Common myeloid progenitor, CD34-positive (primary cell): ENCODE results near the gene COQ10B.

Experiments
- CTCF ChIA-PET: fragments of 350-600 bp; sonication (Branson Sonifier 250); formaldehyde crosslinking; loops from one replicate; lab custom pipeline; 2021; ENCODE audit warnings: antibody characterized with exemption; lab: Charles Lee
- POLR2A ChIA-PET: fragments of 350-600 bp; sonication (Branson Sonifier 250); formaldehyde crosslinking; loops from one replicate; lab custom pipeline; 2021; ENCODE audit warnings: antibody characterized with exemption; lab: Charles Lee
- DNase-seq, 3 donors: peaks; one replicate each; pipeline versions ENCODE4 v3.0.0 to v3.0.0-alpha.2; 2013
- H3K27ac ChIP-seq, 2 experiments: 1 replicate in 1 of 2; 2 replicates in 1 of 2; pipeline ENCODE4 v1.7.0; 2013; ENCODE audit warnings: inconsistent platforms in 2 of 2, low read length in 2 of 2, mild to moderate bottlenecking in 2 of 2, low read depth in 1 of 2, moderate library complexity in 1 of 2; ENCODE audit not compliant: severe bottlenecking in 2 of 2, insufficient read depth in 1 of 2, poor library complexity in 1 of 2
- H3K27me3 ChIP-seq, 5 experiments: replicated peaks in 2 of 5; 1 replicate in 3 of 5; 2 replicates in 2 of 5; pipeline versions ENCODE4 v1.6.1 to v1.7.0; 2013; ENCODE audit warnings: low read length in 4 of 5, mild to moderate bottlenecking in 2 of 5, moderate library complexity in 2 of 5, inconsistent platforms in 1 of 5; ENCODE audit not compliant: insufficient read depth in 5 of 5, control insufficient read depth in 4 of 5
- H3K36me3 ChIP-seq, 4 experiments: 1 replicate in 2 of 4; 2 replicates in 2 of 4; pipeline versions ENCODE4 v1.6.1 to v1.7.0; 2013; ENCODE audit warnings: low read length in 3 of 4, control low read depth in 1 of 4, mild to moderate bottlenecking in 1 of 4; ENCODE audit not compliant: control insufficient read depth in 4 of 4, insufficient read depth in 4 of 4
- H3K4me1 ChIP-seq, 4 experiments: 1 replicate in 3 of 4; 2 replicates in 1 of 4; pipeline versions ENCODE4 v1.6.1 to v1.7.1; 2013; ENCODE audit warnings: low read length in 3 of 4, mild to moderate bottlenecking in 3 of 4, control low read depth in 1 of 4, inconsistent platforms in 1 of 4, moderate library complexity in 1 of 4; ENCODE audit not compliant: control insufficient read depth in 4 of 4, insufficient read depth in 4 of 4; ENCODE audit errors: control extremely low read depth in 1 of 4
- H3K4me3 ChIP-seq, 7 experiments: 1 replicate in 4 of 7; 2 replicates in 3 of 7; pipeline versions ENCODE4 v1.5.1 to v1.7.0; 2013; ENCODE audit warnings: mild to moderate bottlenecking in 7 of 7, low read length in 6 of 7, moderate library complexity in 6 of 7, inconsistent platforms in 2 of 7, low read depth in 2 of 7, control low read depth in 1 of 7; ENCODE audit not compliant: insufficient read depth in 4 of 7, control insufficient read depth in 1 of 7; ENCODE audit errors: extremely low read depth in 1 of 7
- H3K9me3 ChIP-seq, 5 experiments: 1 replicate in 4 of 5; 2 replicates in 1 of 5; pipeline versions ENCODE4 v1.6.1 to v1.7.1; 2013; ENCODE audit warnings: low read length in 4 of 5, mild to moderate bottlenecking in 2 of 5, inconsistent platforms in 1 of 5, low read depth in 1 of 5, moderate library complexity in 1 of 5; ENCODE audit not compliant: control insufficient read depth in 4 of 5, insufficient read depth in 2 of 5; ENCODE audit errors: control extremely low read depth in 1 of 5
- WGBS: methylation state at CpG from one replicate; pipeline ENCODE4 v1.1.5; 2013; ENCODE audit not compliant: insufficient coverage; 5-methylcytosine and 5-hydroxymethylcytosine counted together

The COQ10B gene

DNA sequence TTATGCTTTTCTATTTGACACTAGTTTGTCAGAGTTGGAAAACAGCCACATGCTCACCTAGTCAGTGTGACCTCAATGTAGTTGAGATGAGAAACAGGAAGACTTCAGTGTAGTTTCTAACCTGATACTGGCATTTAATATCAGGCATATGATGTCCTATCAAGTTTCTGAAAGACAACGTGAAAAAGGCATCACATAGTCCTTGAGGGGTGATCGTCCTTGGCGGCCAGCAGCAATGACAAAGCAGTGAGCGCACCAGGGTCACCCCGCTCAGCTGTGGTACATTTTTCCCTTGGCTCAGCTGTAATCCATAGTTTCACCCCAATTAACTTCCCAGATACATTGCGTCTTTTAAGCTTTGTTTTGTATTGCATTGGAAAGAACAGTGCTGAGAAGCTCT, 51.2 kb downstream of the COQ10B start:
- H3K27me3 ChIP-seq = no peaks in the 10 kb centered on the region
- DNase-seq = no peak
- POLR2A ChIA-PET = interaction anchor here (1.1 kb wide), 1 partner anchor 11 kb away, joined by 6 read pairs; the partner anchor contains the start of gene MOB4
- H3K36me3 ChIP-seq = peaks cover 5 to 26% (median 14%) of the 10 kb centered on the region in 4 experiments
- no peak overlapping the region for H3K27ac ChIP-seq
- CTCF ChIA-PET = no interaction called here
- no peaks in the 10 kb centered on the region for H3K9me3 ChIP-seq
- peaks cover 6 to 15% (median 10%) of the 10 kb centered on the region in 4 experiments for H3K4me1 ChIP-seq
- H3K4me3 ChIP-seq = no peak overlapping the region
- 89% methylated on average over 6 of the region's 6 CpGs for WGBS

DNA sequence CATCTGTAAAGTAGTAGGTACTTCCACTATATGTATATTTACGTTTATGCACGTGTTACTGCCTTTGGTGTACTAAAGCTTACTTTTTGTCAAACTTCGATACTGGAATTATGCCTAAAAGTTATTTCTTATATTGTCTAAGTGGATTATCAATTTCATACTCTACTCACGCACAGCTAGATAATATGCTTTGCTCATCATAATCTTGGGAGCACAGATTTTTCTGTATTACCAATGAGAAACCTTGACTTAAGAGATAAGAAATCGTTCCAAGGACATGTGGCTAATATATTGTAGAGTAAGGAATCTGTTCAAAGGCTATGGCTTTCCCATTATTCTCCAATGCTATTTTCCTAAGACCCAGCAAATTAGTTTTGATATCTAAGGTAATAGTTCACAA, 53.3 kb downstream of the COQ10B start:
- WGBS = no CpG with 5 or more reads among the region's 5 CpGs
- CTCF ChIA-PET = interaction anchor here (1.5 to 1.6 kb wide), 2 partner anchors 8 to 11 kb away, joined by 5 to 7 read pairs; no protein-coding TSS in a partner anchor
- no peaks in the 10 kb centered on the region for H3K9me3 ChIP-seq
- peaks cover 5 to 25% (median 14%) of the 10 kb centered on the region in 4 experiments for H3K36me3 ChIP-seq
- POLR2A ChIA-PET = no interaction called here
- no peaks in the 10 kb centered on the region for H3K27me3 ChIP-seq
- no peak overlapping the region for H3K27ac ChIP-seq
- no peak for DNase-seq
- H3K4me3 ChIP-seq = no peak overlapping the region
- peaks cover 4 to 9% (median 7%) of the 10 kb centered on the region in 4 experiments for H3K4me1 ChIP-seq

DNA sequence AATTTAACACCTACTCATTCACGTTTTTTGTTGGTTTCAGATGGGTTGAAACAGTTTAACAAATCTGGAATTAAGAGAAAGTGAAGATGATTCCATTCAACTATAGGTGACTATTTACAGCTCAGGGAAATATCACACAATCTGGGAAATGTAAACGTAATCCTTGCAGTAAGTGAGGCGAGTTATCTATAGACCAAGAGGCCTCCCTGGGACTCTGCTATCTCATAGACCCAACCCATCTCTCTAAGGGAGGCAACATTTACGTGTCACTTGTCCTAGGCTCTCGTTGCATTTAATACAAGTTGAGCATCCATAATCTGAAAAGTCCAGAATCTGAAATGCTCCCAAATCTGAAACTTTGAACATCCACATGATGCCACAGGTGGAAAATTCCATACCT, 60.6 kb downstream of the COQ10B start:
- CTCF ChIA-PET = interaction anchor here (1.2 to 1.5 kb wide), 2 partner anchors 11 to 13 kb away, joined by 5 to 8 read pairs; partner anchors contain the start of gene HSPE1
- no peak for DNase-seq

DNA sequence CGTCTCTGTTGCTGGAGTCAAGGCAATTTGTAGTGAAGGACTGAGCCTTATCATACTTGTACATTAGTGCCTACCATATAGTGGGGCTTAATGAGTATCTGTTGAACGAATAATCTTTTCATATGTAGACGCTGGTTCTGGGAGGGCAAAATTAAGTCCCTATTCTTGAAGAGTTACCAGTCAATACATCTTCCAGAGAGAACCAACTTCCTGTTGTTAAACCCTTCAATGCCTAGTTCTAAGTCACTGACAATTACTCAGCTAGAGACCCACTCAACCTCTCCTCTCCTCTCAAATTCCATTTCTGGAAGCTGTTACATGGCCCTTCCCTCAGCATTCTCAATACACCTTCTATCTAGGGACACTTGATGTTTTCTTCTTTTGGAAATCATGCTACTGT, 61.4 kb downstream of the COQ10B start:
- peak overlapping the region; percentile 73 to 95 for H3K27ac ChIP-seq
- peaks cover 10 to 24% (median 20%) of the 10 kb centered on the region in 4 experiments for H3K4me1 ChIP-seq
- POLR2A ChIA-PET = interaction anchor here (3.2 kb wide), 1 partner anchor 15 kb away, joined by 34 read pairs; the partner anchor contains the start of genes HSPD1 and HSPE1
- H3K27me3 ChIP-seq = no peaks in the 10 kb centered on the region
- peak overlapping the region in 6 of 7 experiments; percentile 90 to 98 (median 93) for H3K4me3 ChIP-seq
- peak in 2 of 3 donors; percentile 31 to 39 for DNase-seq
- H3K36me3 ChIP-seq = peaks cover 0 to 6% (median under 1%) of the 10 kb centered on the region in 4 experiments
- no peaks in the 10 kb centered on the region for H3K9me3 ChIP-seq
- CTCF ChIA-PET = interaction anchor here (1.1 to 1.3 kb wide), 2 partner anchors 9 to 12 kb away, joined by 3 to 5 read pairs; no protein-coding TSS in a partner anchor
- WGBS = 83% methylated on average over 1 of the region's 3 CpGs

More for the DNA sequence above, 60.6 kb downstream of the COQ10B start:
- peaks cover 0 to under 1% (median 0%) of the 10 kb centered on the region in 4 experiments for H3K36me3 ChIP-seq
- no peaks in the 10 kb centered on the region for H3K9me3 ChIP-seq
- peaks cover 10 to 24% (median 20%) of the 10 kb centered on the region in 4 experiments for H3K4me1 ChIP-seq
- no peaks in the 10 kb centered on the region for H3K27me3 ChIP-seq
- WGBS = 100% methylated on average over 3 of the region's 5 CpGs
- POLR2A ChIA-PET = no interaction called here
- H3K4me3 ChIP-seq = no peak overlapping the region
- H3K27ac ChIP-seq = no peak overlapping the region

- H3K4me3 ChIP-seq = peak overlapping the region; percentile 90 to 98 (median 92)
- WGBS = 0% methylated on average over 16 of the region's 16 CpGs
- H3K36me3 ChIP-seq = peaks cover 0 to 7% (median 4%) of the 10 kb centered on the region in 4 experiments
- peak overlapping the region; percentile 73 to 95 for H3K27ac ChIP-seq
- H3K9me3 ChIP-seq = peaks cover 0 to 4% (median 0%) of the 10 kb centered on the region in 5 experiments
- H3K27me3 ChIP-seq = no peaks in the 10 kb centered on the region
- CTCF ChIA-PET = interaction anchor here (1.0 to 1.3 kb wide), 3 partner anchors 9 to 47 kb away, joined by 3 to 5 read pairs (median 4); no protein-coding TSS in a partner anchor
- H3K4me1 ChIP-seq = peaks cover 10 to 24% (median 20%) of the 10 kb centered on the region in 4 experiments
- DNase-seq = no peak
- POLR2A ChIA-PET = interaction anchor here (0.5 to 3.2 kb wide), 5 partner anchors 11 to 908 kb away, joined by 3 to 34 read pairs (median 6); partner anchors contain the start of genes HSPD1, HSPE1 and SF3B1
These were observed 62.0 kb downstream of the COQ10B start for GRCh38 chr2:197515315-197515738.

DNA sequence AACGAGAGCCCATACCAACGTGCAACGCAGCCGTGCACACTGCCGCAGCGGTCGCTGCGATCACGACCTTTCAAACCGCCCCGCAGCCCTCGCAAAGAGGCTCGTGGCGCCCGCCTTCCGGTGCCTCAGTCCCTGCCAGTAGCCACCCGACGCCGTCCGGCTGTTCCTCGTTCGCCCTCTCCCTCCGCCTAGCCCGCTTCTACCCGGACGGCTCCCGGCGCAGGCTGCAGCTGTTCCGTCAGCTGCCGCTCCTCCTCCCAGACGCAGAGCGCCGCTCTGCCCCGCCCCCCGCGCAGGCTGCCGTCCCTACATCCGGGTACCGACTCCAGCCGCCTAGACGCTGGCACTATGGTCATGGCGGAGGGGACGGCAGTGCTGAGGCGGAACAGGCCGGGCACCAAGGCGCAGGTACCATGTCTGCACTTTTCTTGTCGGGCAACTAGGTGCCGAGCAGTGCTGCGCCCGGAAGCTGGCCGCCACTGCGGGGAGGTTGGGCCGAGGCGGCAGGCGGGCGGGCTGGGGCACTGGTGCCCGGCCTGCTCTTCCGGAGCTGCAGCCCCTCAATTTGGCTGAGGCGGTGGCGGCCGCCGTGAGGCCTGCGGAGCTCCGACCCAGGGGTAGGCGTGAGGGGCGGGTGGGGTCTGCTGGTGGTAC, 62.5 kb downstream of the COQ10B start, which contains the start of gene MOB4:
TSS of gene MOB4 (plus strand) at position 328 of the 654 bp plus-strand sequence. CDS start at position 349, 21 bp downstream.
- peaks cover 0 to 12% (median 8%) of the 10 kb centered on the region in 4 experiments for H3K36me3 ChIP-seq
- CTCF ChIA-PET = interaction anchor here (1.0 to 1.3 kb wide), 3 partner anchors 10 to 48 kb away, joined by 3 to 4 read pairs (median 3); no protein-coding TSS in a partner anchor
- under 1% methylated on average over 64 of the region's 66 CpGs for WGBS

More for the DNA sequence above, 62.5 kb downstream of the COQ10B start, which contains the start of gene MOB4:
- Histone ChIP-seq H3K9me3 (peaks cover 0 to 7% (median 0%) of the 10 kb centered on the region in 5 experiments), H3K27me3 (no peaks in the 10 kb centered on the region), H3K27ac (peak within 1 kb of the TSS; percentile 80 to 95), H3K4me1 (peaks cover 10 to 24% (median 20%) of the 10 kb centered on the region in 4 experiments), H3K4me3 (peak within 1 kb of the TSS; percentile 90 to 98 (median 92))
- POLR2A ChIA-PET = interaction anchor here (0.5 to 3.2 kb wide), 7 partner anchors 12 to 908 kb away, joined by 3 to 34 read pairs (median 6); partner anchors contain the start of genes HSPD1, HSPE1 and SF3B1
- peak; percentile 95 to 98 (median 98) for DNase-seq
